Natural killer cell (primary cell): ENCODE results near the gene LMAN2. TPM values are rescaled to one million over a fixed set of nuclear protein-coding genes. Genes with fewer than 3 reads are reported as not detected.

Experiments used
- ATAC-seq, 3 donors: fragments of 150-1000 bp in 2 of 3; fragments of 200-7000 bp in 1 of 3; cut with Tn5 transposase; 1 replicate in 1 of 3; 2 replicates in 2 of 3; pipeline ENCODE4 v1.10.0; 2021; ENCODE audit warnings: mild to moderate bottlenecking in 2 of 3, moderate library complexity in 2 of 3
- DNase-seq, 2 donors: peaks; one replicate each; pipeline versions ENCODE4 v3.0.0 to v3.0.0-alpha.2; 2013 to 2021; ENCODE audit warnings: mixed read lengths in 1 of 2
- H3K27ac ChIP-seq: one replicate; pipeline ENCODE4 v1.5.1; 2013; ENCODE audit warnings: mild to moderate bottlenecking, low read length
- H3K27me3 ChIP-seq: one replicate; pipeline ENCODE4 v1.6.1; 2013; ENCODE audit warnings: low read length; ENCODE audit not compliant: control insufficient read depth, insufficient read depth
- H3K36me3 ChIP-seq: one replicate; pipeline ENCODE4 v1.6.1; 2013; ENCODE audit warnings: low read length; ENCODE audit not compliant: control insufficient read depth, insufficient read depth
- H3K4me1 ChIP-seq: one replicate; pipeline ENCODE4 v1.6.1; 2013; ENCODE audit warnings: low read length; ENCODE audit not compliant: control insufficient read depth, insufficient read depth
- H3K4me3 ChIP-seq: one replicate; pipeline ENCODE4 v1.5.1; 2013; ENCODE audit warnings: low read length
- H3K9me3 ChIP-seq: one replicate; pipeline ENCODE4 v1.6.1; 2013; ENCODE audit warnings: low read length; ENCODE audit not compliant: control insufficient read depth, insufficient read depth
- H3K27ac Mint-ChIP-seq, 2 donors: one replicate each; pipeline ENCODE4 v1.8.0; 2022; ENCODE audit warnings: mild to moderate bottlenecking in 2 of 2, mixed read lengths in 2 of 2, moderate library complexity in 1 of 2
- H3K27me3 Mint-ChIP-seq, 2 donors: one replicate each; pipeline ENCODE4 v1.8.0; 2022; ENCODE audit warnings: low read depth in 2 of 2, mixed read lengths in 2 of 2
- H3K36me3 Mint-ChIP-seq: one replicate; pipeline ENCODE4 v1.8.0; 2022; ENCODE audit warnings: mixed read lengths
- H3K4me1 Mint-ChIP-seq, 2 donors: one replicate each; pipeline ENCODE4 v1.8.0; 2022; ENCODE audit warnings: mixed read lengths in 2 of 2
- H3K4me3 Mint-ChIP-seq: one replicate; pipeline ENCODE4 v1.8.0; 2022; ENCODE audit warnings: mild to moderate bottlenecking, moderate library complexity, mixed read lengths
- H3K9me3 Mint-ChIP-seq, 2 donors: one replicate each; pipeline ENCODE4 v1.8.0; 2022; ENCODE audit warnings: mixed read lengths in 2 of 2
- CTCF ChIP-seq: fragments of 200-600 bp; IDR thresholded peaks from one replicate; pipeline ENCODE4 v1.8.0; 2022; ENCODE audit warnings: antibody characterized with exemption
- WGBS: methylation state at CpG from one replicate; pipeline ENCODE4 v1.1.7; 2013; ENCODE audit warnings: missing lambda C conversion rate; ENCODE audit not compliant: insufficient coverage; 5-methylcytosine and 5-hydroxymethylcytosine counted together
- intact Hi-C: fragments of 100-400 bp; cut with micrococcal nuclease; formaldehyde crosslinking; loops from one replicate; pipeline ENCODE4 v1.14.2; 2022
- total RNA-seq, 4 donors: library from RNA; stranded (reverse); fragments of 120-200 nt in 1 of 4; gene quantifications; one replicate each; pipeline versions ENCODE4 v1.2.3 to v1.2.4, GENCODE V29; 2013 to 2022

LMAN2 gene
- total RNA-seq, 3 donors from 2014 or later (not counting 1 experiment from before 2014, with no cell fraction given): 112 to 124 (median 114) TPM

DNA sequence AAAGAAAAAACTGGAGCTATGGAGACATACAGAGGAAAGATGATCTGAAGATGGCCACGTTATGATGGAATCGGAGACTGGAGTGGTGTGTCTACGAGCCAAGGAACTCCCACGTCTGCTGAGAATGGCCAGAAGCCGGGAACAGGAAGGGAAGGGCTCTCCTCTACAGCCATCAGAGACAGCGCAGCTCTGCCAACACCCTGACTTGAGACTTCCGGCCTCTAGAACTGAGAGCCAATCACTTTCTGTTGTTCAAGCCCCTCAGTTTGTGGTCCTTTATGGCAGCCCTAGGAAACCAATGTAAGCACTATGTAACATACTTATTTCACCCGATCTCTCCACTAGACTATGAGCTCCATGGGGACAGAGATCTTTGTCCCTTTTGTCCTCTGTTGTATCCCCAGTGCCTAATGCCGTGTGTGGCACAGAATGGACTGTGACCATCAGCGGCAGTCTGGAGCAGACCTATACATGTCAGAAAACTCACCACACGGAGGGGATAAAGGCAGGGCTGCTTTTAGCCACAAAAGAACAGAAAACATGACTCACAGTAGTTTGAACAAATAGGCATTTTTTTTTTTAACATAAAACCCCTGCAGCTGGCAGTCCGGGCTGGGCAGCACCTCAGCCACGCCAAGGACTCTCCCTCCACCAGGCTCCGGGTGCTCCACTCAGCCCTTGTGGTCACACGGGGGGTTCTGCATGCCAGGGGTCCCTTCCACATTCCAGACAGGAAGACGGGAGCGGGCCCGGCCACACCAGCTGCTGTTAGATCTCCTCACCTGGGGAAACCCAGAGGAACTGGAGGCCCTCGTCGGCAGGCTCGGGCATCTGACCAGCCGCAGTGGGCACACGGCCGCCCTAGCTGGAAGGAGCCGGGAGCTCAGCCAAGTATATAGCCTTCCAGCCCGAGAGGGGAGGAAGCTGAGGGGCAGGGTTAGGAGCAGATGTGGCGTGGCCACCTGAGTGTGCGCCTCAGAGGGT is 23.6 kb downstream of the LMAN2 start:
- peak; percentile 78 to 85 (median 84) for ATAC-seq

GRCh38 chr5:177325868-177326381 is 25.5 kb downstream of the LMAN2 start:
- intact Hi-C loops: loop anchor here (5.0 kb wide), 1 partner anchor 36 kb away; no protein-coding TSS in a partner anchor
- no peak for ATAC-seq
- Histone ChIP-seq H3K36me3 (peaks cover 12% of the 10 kb centered on the region), H3K4me1 (peaks cover 45% of the 10 kb centered on the region), H3K9me3 (no peaks in the 10 kb centered on the region), H3K4me3 (no peak overlapping the region), H3K27me3 (no peaks in the 10 kb centered on the region), H3K27ac (no peak overlapping the region)
- no peak for TF ChIP-seq CTCF
- Mint-ChIP-seq H3K27me3 (no peaks in the 10 kb centered on the region), H3K9me3 (no peaks in the 10 kb centered on the region), H3K4me3 (no peak overlapping the region), H3K4me1 (peaks cover 34 to 58% of the 10 kb centered on the region in 2 donors), H3K27ac (peak overlapping the region; percentile 94 to 99), H3K36me3 (no peaks in the 10 kb centered on the region)
- 100% methylated on average over 1 of the region's 1 CpG for WGBS
- no peak for DNase-seq

More for the DNA sequence above, 23.6 kb downstream of the LMAN2 start:
- Mint-ChIP-seq H3K27ac (peak overlapping the region; percentile 94 to 99), H3K4me1 (peaks cover 45 to 69% of the 10 kb centered on the region in 2 donors), H3K36me3 (no peaks in the 10 kb centered on the region), H3K27me3 (no peaks in the 10 kb centered on the region), H3K9me3 (no peaks in the 10 kb centered on the region), H3K4me3 (peak overlapping the region; percentile 85)
- no peaks in the 10 kb centered on the region for H3K27me3 ChIP-seq
- H3K4me1 ChIP-seq: peaks cover 61% of the 10 kb centered on the region
- peaks cover 15% of the 10 kb centered on the region for H3K36me3 ChIP-seq
- H3K4me3 ChIP-seq: peak overlapping the region; percentile 20
- WGBS: 50% methylated on average over 28 of the region's 28 CpGs
- peak; percentile 57 to 58 for DNase-seq
- intact Hi-C loops: loop anchor here (5.0 kb wide), 1 partner anchor 34 kb away; no protein-coding TSS in a partner anchor
- no peak for TF ChIP-seq CTCF
- H3K9me3 ChIP-seq: no peaks in the 10 kb centered on the region
- peak overlapping the region; percentile 89 for H3K27ac ChIP-seq

- intact Hi-C loops: no loop called here
- Mint-ChIP-seq H3K27me3 (no peaks in the 10 kb centered on the region), H3K4me3 (no peak overlapping the region), H3K4me1 (peaks cover 15 to 20% of the 10 kb centered on the region in 2 donors), H3K27ac (no peak overlapping the region), H3K36me3 (no peaks in the 10 kb centered on the region), H3K9me3 (no peaks in the 10 kb centered on the region)
- no peak for ATAC-seq
- 67% methylated on average over 7 of the region's 7 CpGs for WGBS
- no peaks in the 10 kb centered on the region for H3K9me3 ChIP-seq
- DNase-seq: no peak
- no peaks in the 10 kb centered on the region for H3K27me3 ChIP-seq
- no peak overlapping the region for H3K4me3 ChIP-seq
- H3K4me1 ChIP-seq: peaks cover 21% of the 10 kb centered on the region
- no peak overlapping the region for H3K27ac ChIP-seq
- peaks cover 3% of the 10 kb centered on the region for H3K36me3 ChIP-seq
- TF ChIP-seq CTCF: no peak
These were observed 30.6 kb downstream of the LMAN2 start for GRCh38 chr5:177320879-177321278.
